SJSA1 (cell line): Measurements from ENCODE around the gene HOXD3. TPM values are rescaled to one million over a fixed set of nuclear protein-coding genes. Genes with fewer than 3 reads are reported as not detected.

Source experiments
- DNase-seq, 2 experiments: peaks; one replicate each; pipeline ENCODE4 v3.0.0-alpha.2; 2015 to 2020; ENCODE audit warnings: low spot score in 2 of 2, low read depth in 1 of 2
- H3K27ac ChIP-seq: fragments of 250-450 bp; sonication (Bioruptor Pico); 2 replicates; pipeline ENCODE4 v1.5.1; 2020; ENCODE audit warnings: mild to moderate bottlenecking, moderate library complexity
- H3K27me3 ChIP-seq: fragments of 250-450 bp; sonication (Bioruptor Pico); replicated peaks from 2 replicates; pipeline ENCODE4 v1.5.1; 2020; ENCODE audit warnings: mild to moderate bottlenecking, moderate library complexity
- H3K36me3 ChIP-seq: fragments of 250-450 bp; sonication (Bioruptor Pico); 2 replicates; pipeline ENCODE4 v1.5.1; 2020; ENCODE audit warnings: mild to moderate bottlenecking
- H3K4me1 ChIP-seq: fragments of 250-450 bp; sonication (Bioruptor Pico); replicated peaks from 2 replicates; pipeline ENCODE4 v1.6.1; 2021; ENCODE audit warnings: mild to moderate bottlenecking
- H3K4me3 ChIP-seq: fragments of 250-450 bp; sonication (Bioruptor Pico); 2 replicates; pipeline ENCODE4 v1.5.1; 2020; ENCODE audit warnings: mild to moderate bottlenecking
- H3K9me3 ChIP-seq: fragments of 250-450 bp; sonication (Bioruptor Pico); replicated peaks from 2 replicates; pipeline ENCODE4 v1.5.1; 2020; ENCODE audit warnings: mild to moderate bottlenecking
- total RNA-seq: library from RNA; depleted of rRNA; stranded (reverse); fragments of >200 nt; shearing (Covaris generic); gene quantifications from 2 replicates; pipeline ENCODE4 v1.2.3, GENCODE V29; 2014

Gene HOXD3
- total RNA-seq, 1 experiment from 2014 or later: 0.66 TPM

GRCh38 chr2:176125772-176126054 lies 31.4 kb upstream of the HOXD3 start:
- peaks cover 10% of the 10 kb centered on the region; the same call in 1 of the 2 replicates for H3K27me3 ChIP-seq

DNA sequence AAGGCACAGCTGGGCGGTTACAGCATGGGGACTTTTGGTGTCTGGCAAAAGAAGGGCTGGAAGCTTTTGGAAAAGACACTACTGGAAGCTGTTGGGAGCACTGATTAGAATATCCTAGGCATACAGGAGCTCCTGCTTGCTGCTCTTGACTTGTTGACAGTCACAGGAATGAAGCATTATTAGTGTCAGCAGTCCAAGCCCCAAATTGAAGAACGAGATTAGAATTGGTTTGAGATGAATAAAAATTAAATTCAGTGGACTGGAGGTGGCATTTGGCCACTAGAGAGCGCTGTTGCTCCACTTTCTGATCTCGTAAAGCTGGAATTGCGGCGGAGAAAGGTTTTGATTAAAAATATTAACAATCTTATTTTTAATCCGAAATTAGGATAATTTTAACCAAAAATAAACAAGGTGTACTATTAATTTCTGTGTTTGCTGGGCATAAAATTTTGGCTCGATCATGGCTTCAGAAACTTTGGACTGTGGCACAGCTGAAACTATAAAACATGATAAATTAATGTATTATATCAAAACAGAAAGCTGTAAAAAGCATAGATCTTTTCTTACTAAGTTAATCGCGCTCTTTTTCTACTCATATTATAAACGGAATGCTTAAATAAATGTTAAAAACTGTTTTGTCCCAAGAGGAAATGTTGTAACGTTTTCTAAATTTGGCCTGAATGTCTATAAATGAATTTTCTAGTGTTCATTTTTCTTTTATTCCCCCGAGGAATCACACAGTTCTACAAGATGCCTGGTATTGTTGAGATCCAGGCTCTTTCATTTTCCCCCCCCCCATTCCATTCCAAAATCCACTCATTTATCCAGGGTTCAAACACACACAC lies 30.0 kb upstream of the HOXD3 start:
- Histone ChIP-seq H3K27me3 (0 out of 2 replicates have a peak, but pooled peaks cover 4% of the 10 kb centered on the region), H3K27ac (no peak overlapping the region), H3K36me3 (peaks cover 5% of the 10 kb centered on the region), H3K4me1 (peaks cover 17% of the 10 kb centered on the region), H3K9me3 (no peaks in the 10 kb centered on the region), H3K4me3 (no peak overlapping the region)
- DNase-seq: peak in 1 of 2 experiments; percentile 52

More at GRCh38 chr2:176125772-176126054, 31.4 kb upstream of the HOXD3 start:
- H3K9me3 ChIP-seq: no peaks in the 10 kb centered on the region
- no peak overlapping the region for H3K4me3 ChIP-seq
- peaks cover 4% of the 10 kb centered on the region for H3K36me3 ChIP-seq
- DNase-seq: no peak
- no peak overlapping the region for H3K27ac ChIP-seq
- H3K4me1 ChIP-seq: peaks cover 19% of the 10 kb centered on the region

GRCh38 chr2:176127774-176128072 lies 29.4 kb upstream of the HOXD3 start:
- H3K27ac ChIP-seq: no peak overlapping the region
- DNase-seq: no peak
- H3K27me3 ChIP-seq: 0 out of 2 replicates have a peak, but pooled peaks cover 4% of the 10 kb centered on the region
- peaks cover 17% of the 10 kb centered on the region for H3K4me1 ChIP-seq
- H3K9me3 ChIP-seq: no peaks in the 10 kb centered on the region
- peaks cover 8% of the 10 kb centered on the region for H3K36me3 ChIP-seq
- no peak overlapping the region for H3K4me3 ChIP-seq

- no peak overlapping the region for H3K27ac ChIP-seq
- H3K4me1 ChIP-seq: peaks cover 12% of the 10 kb centered on the region
- H3K4me3 ChIP-seq: peak overlapping the region; percentile 90; the same call in 1 of the 2 replicates
- DNase-seq: no peak
- no peaks in the 10 kb centered on the region for H3K9me3 ChIP-seq
- peaks cover 8% of the 10 kb centered on the region for H3K36me3 ChIP-seq
- H3K27me3 ChIP-seq: 0 out of 2 replicates have a peak, but pooled peaks cover 1% of the 10 kb centered on the region
Measured at GRCh38 chr2:176128172-176128981, 28.7 kb upstream of the HOXD3 start.

- H3K4me1 ChIP-seq: peaks cover 12% of the 10 kb centered on the region
- peak within 1 kb of the TSS; percentile 71 for H3K27ac ChIP-seq
- DNase-seq: peak; percentile 83 to 84
Measured at GRCh38 chr2:176128982-176129796, 27.9 kb upstream of the HOXD3 start, which contains the start of gene HOXD8. Gene HOXD8, plus strand, starts transcription at chr2:176129705. Its CDS starts 662 bp downstream, at chr2:176130367.

GRCh38 chr2:176129813-176130146 lies 27.3 kb upstream of the HOXD3 start:
- Histone ChIP-seq H3K27me3 (no peaks in the 10 kb centered on the region), H3K36me3 (peaks cover 13% of the 10 kb centered on the region), H3K4me1 (peaks cover 15% of the 10 kb centered on the region), H3K4me3 (peak overlapping the region; percentile 90), H3K9me3 (no peaks in the 10 kb centered on the region), H3K27ac (peak overlapping the region; percentile 71)
- no peak for DNase-seq

More at GRCh38 chr2:176128982-176129796, 27.9 kb upstream of the HOXD3 start, which contains the start of gene HOXD8:
- H3K36me3 ChIP-seq: peaks cover 8% of the 10 kb centered on the region
- peak within 1 kb of the TSS; percentile 90 for H3K4me3 ChIP-seq
- no peaks in the 10 kb centered on the region for H3K27me3 ChIP-seq
- H3K9me3 ChIP-seq: no peaks in the 10 kb centered on the region

DNA sequence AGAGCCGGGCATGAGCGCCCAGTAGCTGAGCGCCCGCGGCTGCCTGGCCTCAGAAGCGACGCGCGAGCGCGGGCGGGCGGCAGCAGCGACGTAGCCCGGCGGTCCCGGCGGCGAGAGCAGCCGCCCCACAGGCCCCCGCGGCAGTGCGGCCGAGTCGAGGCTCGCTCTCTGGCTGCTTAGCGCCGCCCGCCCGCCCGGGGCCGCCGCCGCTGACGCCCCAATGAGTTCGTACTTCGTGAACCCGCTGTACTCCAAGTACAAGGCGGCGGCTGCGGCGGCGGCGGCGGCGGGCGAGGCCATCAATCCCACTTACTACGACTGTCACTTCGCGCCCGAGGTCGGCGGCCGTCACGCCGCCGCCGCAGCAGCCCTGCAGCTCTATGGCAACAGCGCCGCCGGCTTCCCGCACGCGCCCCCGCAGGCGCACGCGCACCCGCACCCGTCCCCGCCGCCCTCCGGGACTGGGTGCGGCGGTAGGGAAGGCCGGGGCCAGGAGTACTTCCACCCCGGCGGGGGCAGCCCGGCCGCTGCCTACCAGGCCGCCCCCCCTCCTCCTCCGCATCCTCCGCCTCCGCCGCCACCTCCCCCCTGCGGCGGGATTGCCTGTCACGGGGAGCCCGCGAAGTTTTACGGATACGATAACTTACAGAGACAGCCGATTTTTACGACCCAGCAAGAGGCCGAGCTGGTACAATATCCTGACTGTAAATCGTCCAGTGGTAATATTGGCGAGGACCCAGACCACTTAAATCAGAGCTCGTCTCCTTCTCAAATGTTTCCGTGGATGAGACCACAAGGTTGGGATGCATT lies 26.8 kb upstream of the HOXD3 start:
- peak overlapping the region; percentile 71 for H3K27ac ChIP-seq
- H3K9me3 ChIP-seq: no peaks in the 10 kb centered on the region
- H3K27me3 ChIP-seq: no peaks in the 10 kb centered on the region
- peak; percentile 64 to 75 for DNase-seq
- H3K4me3 ChIP-seq: peak overlapping the region; percentile 90
- H3K4me1 ChIP-seq: peaks cover 21% of the 10 kb centered on the region
- H3K36me3 ChIP-seq: peaks cover 13% of the 10 kb centered on the region

- Histone ChIP-seq H3K4me3 (peak overlapping the region; percentile 90), H3K4me1 (peaks cover 25% of the 10 kb centered on the region), H3K27me3 (no peaks in the 10 kb centered on the region), H3K27ac (0 out of 2 replicates have a peak overlapping the region, but pooled peaks have one; percentile 71), H3K36me3 (peaks cover 13% of the 10 kb centered on the region), H3K9me3 (no peaks in the 10 kb centered on the region)
- DNase-seq: no peak
Measured at GRCh38 chr2:176130957-176131847, 25.9 kb upstream of the HOXD3 start.

DNA sequence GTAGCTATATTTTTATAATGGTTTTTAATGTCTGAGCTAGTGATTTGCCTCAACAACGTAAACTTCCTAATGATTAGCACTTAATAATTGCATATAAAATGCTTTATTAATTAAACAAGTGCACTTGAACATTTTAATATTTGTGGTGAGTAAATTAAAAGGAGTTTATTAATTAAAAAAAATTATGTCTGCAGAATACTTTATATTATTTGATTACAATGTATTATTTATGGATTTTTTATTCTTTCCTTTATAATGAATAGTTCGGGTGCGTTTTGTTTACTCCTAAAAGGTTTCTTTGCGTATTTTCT lies 25.3 kb upstream of the HOXD3 start:
- Histone ChIP-seq H3K27me3 (no peaks in the 10 kb centered on the region), H3K4me3 (no peak overlapping the region), H3K27ac (no peak overlapping the region), H3K9me3 (no peaks in the 10 kb centered on the region), H3K4me1 (peaks cover 25% of the 10 kb centered on the region), H3K36me3 (peaks cover 13% of the 10 kb centered on the region)
- DNase-seq: no peak

DNA sequence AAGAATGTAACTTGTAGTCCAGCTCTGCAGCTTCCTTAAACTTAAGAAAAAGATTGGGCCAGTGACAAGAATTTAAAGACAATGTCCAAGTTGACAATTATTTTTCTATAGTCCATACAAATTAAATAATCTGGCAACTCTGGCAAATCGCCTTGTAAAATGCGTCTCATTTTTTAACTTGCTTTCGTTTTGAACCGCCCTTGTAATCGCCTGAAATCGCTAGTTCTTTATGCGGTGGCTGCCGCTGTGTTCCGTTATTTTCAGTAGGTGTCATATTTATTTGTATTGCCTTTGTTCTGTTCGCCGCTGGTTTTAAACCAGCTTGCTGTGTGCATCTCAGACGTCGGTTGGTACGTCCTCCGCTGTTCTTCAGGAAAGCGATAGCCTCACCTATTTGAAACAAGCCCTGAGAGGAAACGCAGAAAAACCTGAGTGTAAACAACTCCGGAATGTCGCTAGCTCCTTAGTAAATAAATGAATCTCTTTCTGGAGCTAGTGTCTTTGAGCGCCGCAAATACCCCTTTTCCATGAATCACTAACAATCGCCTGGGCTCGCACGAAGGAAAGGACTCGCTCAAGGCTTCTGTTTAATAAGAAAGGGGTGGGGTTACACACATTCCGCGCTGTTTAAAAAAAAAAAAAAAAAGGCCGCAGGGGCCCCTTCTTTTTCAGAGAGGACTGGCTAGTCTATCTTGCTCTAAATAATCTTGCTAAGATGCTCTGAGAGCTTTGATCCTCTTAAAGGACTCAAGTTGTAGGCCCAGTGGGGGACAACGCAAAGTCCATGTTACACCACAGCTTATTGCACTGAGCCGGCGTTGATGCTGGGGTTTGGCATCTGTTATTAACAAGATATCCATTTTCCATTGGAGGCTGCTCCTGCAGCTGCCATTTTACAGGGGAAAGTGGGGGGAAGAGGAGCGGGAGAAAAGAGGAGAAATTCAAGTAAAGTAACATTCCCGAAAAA lies 24.6 kb upstream of the HOXD3 start:
- H3K4me1 ChIP-seq: peaks cover 25% of the 10 kb centered on the region
- no peak overlapping the region for H3K4me3 ChIP-seq
- H3K27me3 ChIP-seq: no peaks in the 10 kb centered on the region
- peaks cover 13% of the 10 kb centered on the region for H3K36me3 ChIP-seq
- H3K27ac ChIP-seq: no peak overlapping the region
- no peaks in the 10 kb centered on the region for H3K9me3 ChIP-seq
- no peak for DNase-seq

DNA sequence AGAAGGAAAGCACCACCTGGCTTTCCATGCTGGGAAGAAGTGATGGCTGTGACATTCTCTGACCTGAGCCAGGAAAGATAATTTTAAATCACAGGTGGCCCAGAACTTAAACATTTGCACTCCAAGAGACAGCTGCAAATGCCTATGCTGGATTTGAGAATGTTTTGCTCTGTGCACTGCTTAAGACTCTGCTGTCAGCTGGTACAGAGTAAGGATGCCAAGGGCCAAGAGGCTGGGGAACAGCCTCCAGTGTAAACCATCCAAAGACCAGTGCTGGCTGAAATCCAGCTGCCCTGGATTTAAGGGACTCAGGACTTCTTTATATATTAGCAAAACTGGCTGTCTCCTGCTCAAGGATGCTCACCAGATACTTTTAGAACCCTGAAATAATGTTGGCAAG lies 23.7 kb upstream of the HOXD3 start:
- H3K27ac ChIP-seq: no peak overlapping the region
- DNase-seq: no peak
- no peaks in the 10 kb centered on the region for H3K27me3 ChIP-seq
- no peaks in the 10 kb centered on the region for H3K9me3 ChIP-seq
- no peak overlapping the region for H3K4me3 ChIP-seq
- peaks cover 25% of the 10 kb centered on the region for H3K4me1 ChIP-seq
- H3K36me3 ChIP-seq: peaks cover 13% of the 10 kb centered on the region
